OCI-LY7 (cell line): Measurements from ENCODE around the gene BTBD9.

ENCODE experiments used
- CTCF ChIP-seq: fragments of 200-600 bp; sonication (generic); conservative IDR thresholded peaks from 2 replicates; pipeline ENCODE4 v1.5.1; 2014; ENCODE audit warnings: mild to moderate bottlenecking, antibody characterized with exemption, low read length, moderate library complexity, mixed read lengths
- EZH2phosphoT487 ChIP-seq: fragments of 200-600 bp; sonication (generic); IDR thresholded peaks from 2 replicates; pipeline ENCODE4 v1.6.1; 2018; ENCODE audit warnings: low read depth, borderline replicate concordance, mild to moderate bottlenecking, mixed run types, antibody characterized with exemption, low read length, moderate library complexity, mixed read lengths

GRCh38 chr6:38336922-38337321 is 302.8 kb downstream of the BTBD9 start:
- TF ChIP-seq CTCF (no peak), EZH2phosphoT487 (no peak)
